ENCODE measurements around the gene ELMO2. TPM values are rescaled to one million over a fixed set of nuclear protein-coding genes. Genes with fewer than 3 reads are reported as not detected.

The ELMO2 gene
- total RNA-seq, 2 donors from 2014 or later: 35.0 to 37.6 TPM

GRCh38 chr20:46364670-46365486 is 41.5 kb downstream of the ELMO2 start:
- no peak for TF ChIP-seq POLR2A (IDR thresholded peaks at IDR 0.05)
- TF ChIP-seq, protein P1, sequence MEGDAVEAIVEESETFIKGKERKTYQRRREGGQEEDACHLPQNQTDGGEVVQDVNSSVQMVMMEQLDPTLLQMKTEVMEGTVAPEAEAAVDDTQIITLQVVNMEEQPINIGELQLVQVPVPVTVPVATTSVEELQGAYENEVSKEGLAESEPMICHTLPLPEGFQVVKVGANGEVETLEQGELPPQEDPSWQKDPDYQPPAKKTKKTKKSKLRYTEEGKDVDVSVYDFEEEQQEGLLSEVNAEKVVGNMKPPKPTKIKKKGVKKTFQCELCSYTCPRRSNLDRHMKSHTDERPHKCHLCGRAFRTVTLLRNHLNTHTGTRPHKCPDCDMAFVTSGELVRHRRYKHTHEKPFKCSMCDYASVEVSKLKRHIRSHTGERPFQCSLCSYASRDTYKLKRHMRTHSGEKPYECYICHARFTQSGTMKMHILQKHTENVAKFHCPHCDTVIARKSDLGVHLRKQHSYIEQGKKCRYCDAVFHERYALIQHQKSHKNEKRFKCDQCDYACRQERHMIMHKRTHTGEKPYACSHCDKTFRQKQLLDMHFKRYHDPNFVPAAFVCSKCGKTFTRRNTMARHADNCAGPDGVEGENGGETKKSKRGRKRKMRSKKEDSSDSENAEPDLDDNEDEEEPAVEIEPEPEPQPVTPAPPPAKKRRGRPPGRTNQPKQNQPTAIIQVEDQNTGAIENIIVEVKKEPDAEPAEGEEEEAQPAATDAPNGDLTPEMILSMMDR (IDR thresholded peaks at IDR 0.05): no peak
- intact Hi-C loops (cut with DNase I): no loop called here
- peaks cover 43% of the 10 kb centered on the region for H3K4me1 ChIP-seq
- ATAC-seq (no peak), DNase-seq (peak in 3 of 4 donors; percentile 32 to 74 (median 43))
- peak overlapping the region; percentile 84 to 93 for H3K4me3 ChIP-seq
- peak overlapping the region; percentile 85 to 96 (median 96) for H3K27ac ChIP-seq
- no peaks in the 10 kb centered on the region for H3K9me3 ChIP-seq
- H3K36me3 ChIP-seq (replicated peaks in 1 of 2; ENCODE audit: insufficient read depth in 1 of 2, low read depth in 2 of 2): peaks cover 0 to 17% of the 10 kb centered on the region in 2 donors
- WGBS, 2 donors: 48 to 51% methylated on average over 9 to 10 of the region's 10 CpGs
- no peaks in the 10 kb centered on the region for H3K27me3 ChIP-seq

- intact Hi-C loops (cut with DNase I): no loop called here
- no peaks in the 10 kb centered on the region for H3K9me3 ChIP-seq
- H3K4me1 ChIP-seq: peaks cover 43% of the 10 kb centered on the region
- peak; percentile 84 to 89 (median 85) for DNase-seq
- H3K4me3 ChIP-seq: peak overlapping the region; percentile 84 to 93
- H3K36me3 ChIP-seq (replicated peaks in 1 of 2; ENCODE audit: insufficient read depth in 1 of 2, low read depth in 2 of 2): peaks cover 0 to 13% of the 10 kb centered on the region in 2 donors
- ATAC-seq: peak; percentile 93
- TF ChIP-seq POLR2A (IDR thresholded peaks at IDR 0.05): peak; percentile 77 to 91 (median 89)
- TF ChIP-seq, protein P1 (IDR thresholded peaks at IDR 0.05): peak in 2 of 7 experiments; percentile 5
- H3K27ac ChIP-seq: peak overlapping the region; percentile 85 to 96 (median 96)
- 0 to 1% methylated on average over 16 to 59 of the region's 64 CpGs for WGBS, 2 donors
- H3K27me3 ChIP-seq: no peaks in the 10 kb centered on the region
Measured at GRCh38 chr20:46363874-46364669, 42.3 kb downstream of the ELMO2 start.

DNA sequence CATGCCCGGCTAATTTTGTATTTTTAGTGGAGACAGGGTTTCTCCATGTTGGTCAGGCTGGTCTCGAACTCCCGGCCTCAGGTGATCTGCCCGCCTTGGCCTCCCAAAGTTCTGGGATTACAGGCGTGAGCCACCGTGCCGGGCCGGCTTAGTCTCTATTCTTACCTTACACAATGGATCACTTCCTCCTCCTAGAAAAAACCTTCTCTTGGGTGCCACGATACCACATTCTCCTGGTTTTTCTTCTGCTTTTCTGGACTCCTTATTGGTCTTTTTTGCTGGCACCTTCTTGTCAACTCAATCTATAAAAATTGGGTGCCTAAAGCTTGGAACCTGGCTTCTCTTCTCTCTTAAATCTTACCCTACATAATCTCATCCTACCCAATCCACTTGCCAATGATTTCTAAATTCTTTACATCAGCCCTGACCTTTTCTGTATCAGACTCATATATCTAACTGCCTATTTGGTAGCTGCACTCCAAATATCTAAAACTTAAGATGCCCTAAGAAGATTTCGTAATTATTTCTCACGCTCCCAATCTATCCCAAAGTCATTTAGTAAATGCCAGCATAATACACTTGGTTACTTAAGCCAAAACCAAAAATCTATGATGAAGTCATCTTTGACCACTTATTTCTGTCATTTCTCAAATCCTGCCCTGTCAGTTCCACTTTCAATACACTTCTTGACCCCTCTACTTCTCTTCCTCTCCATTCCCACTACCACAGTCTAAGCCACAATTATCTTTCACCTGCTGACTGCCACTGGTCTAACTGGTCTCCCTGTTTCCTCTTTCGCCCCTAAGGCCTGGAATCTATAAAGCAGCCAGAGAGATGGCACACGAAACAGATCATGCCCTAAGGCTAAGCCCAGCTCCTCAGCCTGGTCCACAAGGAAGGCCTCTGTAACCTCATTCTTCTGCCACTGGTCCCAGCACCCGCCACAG is 43.2 kb downstream of the ELMO2 start:
- TF ChIP-seq, protein P1 (IDR thresholded peaks at IDR 0.05): no peak
- no peak for TF ChIP-seq POLR2A (IDR thresholded peaks at IDR 0.05)
- Histone ChIP-seq H3K4me3 (peak overlapping the region; percentile 84 to 93), H3K4me1 (peaks cover 40% of the 10 kb centered on the region), H3K27ac (peak overlapping the region; percentile 85 to 96 (median 96)), H3K36me3 (replicated peaks in 1 of 2; ENCODE audit: insufficient read depth in 1 of 2, low read depth in 2 of 2) (peaks cover 0 to 13% of the 10 kb centered on the region in 2 donors), H3K27me3 (no peaks in the 10 kb centered on the region), H3K9me3 (no peaks in the 10 kb centered on the region)
- 56 to 60% methylated on average over 14 of the region's 14 CpGs for WGBS, 2 donors
- ATAC-seq (peak; percentile 5), DNase-seq (no peak)
- intact Hi-C loops (cut with DNase I): no loop called here

DNA sequence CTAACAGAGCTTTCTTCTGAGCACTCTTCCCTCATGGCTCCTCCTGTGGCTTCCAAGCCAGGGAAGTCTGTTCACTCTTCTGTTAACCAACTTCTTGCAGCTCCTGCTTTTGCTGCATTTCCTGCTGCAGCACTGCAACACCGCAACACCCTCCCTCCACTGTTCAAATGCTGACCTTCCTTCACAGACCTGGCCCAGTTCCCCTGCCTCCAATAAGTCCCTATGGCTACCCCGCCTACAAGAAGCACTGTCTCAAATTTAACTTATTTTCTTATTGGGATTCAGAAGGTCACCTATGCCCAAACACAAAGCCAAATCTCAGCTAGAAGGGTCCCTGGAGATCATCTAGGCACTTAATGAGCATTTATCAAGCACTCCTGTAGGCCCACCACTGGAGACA is 44.6 kb downstream of the ELMO2 start:
- WGBS, 2 donors: 86 to 88% methylated on average over 2 of the region's 2 CpGs
- intact Hi-C loops (cut with DNase I): no loop called here
- Histone ChIP-seq H3K4me1 (peaks cover 46% of the 10 kb centered on the region), H3K4me3 (no peak overlapping the region), H3K9me3 (no peaks in the 10 kb centered on the region), H3K27me3 (no peaks in the 10 kb centered on the region), H3K36me3 (replicated peaks in 1 of 2; ENCODE audit: insufficient read depth in 1 of 2, low read depth in 2 of 2) (peaks cover 0 to 9% of the 10 kb centered on the region in 2 donors), H3K27ac (no peak overlapping the region)
- TF ChIP-seq, protein P1 (IDR thresholded peaks at IDR 0.05): no peak
- TF ChIP-seq POLR2A (IDR thresholded peaks at IDR 0.05): no peak
- ATAC-seq: no peak
- DNase-seq: no peak
